SKM-1 (cell line): ENCODE data around the gene CACNG3.

Source experiments
- DNase-seq: peaks from one replicate; lab custom pipeline; 2025; ENCODE audit not compliant: unreplicated experiment; lab: John Stamatoyannopoulos, UW

The CACNG3 gene

GRCh38 chr16:24382762-24383407 lies 126.8 kb downstream of the CACNG3 start:
- DNase-seq: no peak

- no peak for DNase-seq
These were observed 138.2 kb downstream of the CACNG3 start for GRCh38 chr16:24394341-24394740.

- no peak for DNase-seq
These were observed 140.5 kb downstream of the CACNG3 start for GRCh38 chr16:24396350-24397271.

GRCh38 chr16:24409045-24409444 lies 152.9 kb downstream of the CACNG3 start:
- DNase-seq: peak; percentile 1
